Loucy (cell line): ENCODE data around the gene LARGE2.
A peak's percentile ranks its signal among the peaks of the same experiment; 100 is the strongest.

Source experiments
- H2AFZ ChIP-seq: fragments of 200-600 bp; sonication (generic); 2 replicates; pipeline ENCODE4 v1.6.0; 2016; ENCODE audit warnings: antibody characterized with exemption, mild to moderate bottlenecking, low read length, moderate library complexity
- H3F3A ChIP-seq: fragments of 200-600 bp; 2 replicates; pipeline ENCODE4 v1.6.0; 2016; ENCODE audit warnings: antibody characterized with exemption, low read depth, mild to moderate bottlenecking
- H3K27me3 ChIP-seq: fragments of 200-600 bp; sonication (generic); 2 replicates; pipeline ENCODE4 v1.6.1; 2014; ENCODE audit warnings: low read length, mild to moderate bottlenecking; ENCODE audit not compliant: insufficient read depth, poor library complexity, severe bottlenecking
- H3K36me3 ChIP-seq: fragments of 200-600 bp; sonication (generic); 2 replicates; pipeline ENCODE4 v1.6.1; 2016; ENCODE audit warnings: low read length; ENCODE audit not compliant: insufficient read depth
- H3K4me1 ChIP-seq: fragments of 200-600 bp; sonication (generic); 2 replicates; pipeline ENCODE4 v1.5.1; 2014; ENCODE audit warnings: low read length, mild to moderate bottlenecking; ENCODE audit not compliant: insufficient read depth, poor library complexity, severe bottlenecking
- H3K4me2 ChIP-seq: fragments of 200-600 bp; sonication (generic); 2 replicates; pipeline ENCODE4 v1.6.0; 2014; ENCODE audit warnings: antibody characterized with exemption, low read length, low read depth, mild to moderate bottlenecking; ENCODE audit not compliant: poor library complexity, severe bottlenecking
- H3K4me3 ChIP-seq: fragments of 200-600 bp; sonication (generic); 2 replicates; pipeline ENCODE4 v1.5.1; 2014; ENCODE audit warnings: low read length, mild to moderate bottlenecking, mixed read lengths; ENCODE audit not compliant: poor library complexity, severe bottlenecking
- H3K79me2 ChIP-seq: fragments of 200-600 bp; sonication (generic); 2 replicates; pipeline ENCODE4 v1.6.1; 2014; ENCODE audit warnings: low read length; ENCODE audit not compliant: insufficient read depth
- H3K9ac ChIP-seq: fragments of 200-600 bp; sonication (generic); 2 replicates; pipeline ENCODE4 v1.6.0; 2014; ENCODE audit warnings: mild to moderate bottlenecking, low read depth, low read length, moderate library complexity; ENCODE audit not compliant: poor library complexity, severe bottlenecking
- H3K9me2 ChIP-seq: fragments of 200-600 bp; sonication (generic); replicated peaks from 2 replicates; pipeline ENCODE4 v1.6.1; 2016; ENCODE audit warnings: low read depth, low read length, mixed read lengths
- H3K9me3 ChIP-seq: fragments of 200-600 bp; sonication (generic); 2 replicates; pipeline ENCODE4 v1.6.1; 2014; ENCODE audit warnings: mild to moderate bottlenecking, antibody characterized with exemption, low read length, low read depth; ENCODE audit not compliant: insufficient read depth
- H4K20me1 ChIP-seq: fragments of 200-600 bp; sonication (generic); 2 replicates; pipeline ENCODE4 v1.6.0; 2014; ENCODE audit warnings: antibody characterized with exemption, low read length, mild to moderate bottlenecking; ENCODE audit not compliant: insufficient read depth, poor library complexity, severe bottlenecking
- CTCF ChIP-seq: fragments of 200-600 bp; sonication (generic); conservative IDR thresholded peaks from 2 replicates; pipeline ENCODE4 v1.5.1; 2014; ENCODE audit warnings: mild to moderate bottlenecking, antibody characterized with exemption, low read length
- EZH2phosphoT487 ChIP-seq: fragments of 200-600 bp; IDR thresholded peaks from 2 replicates; pipeline ENCODE4 v1.6.1; 2018; ENCODE audit warnings: antibody characterized with exemption, mild to moderate bottlenecking, moderate library complexity, borderline replicate concordance

LARGE2 gene

GRCh38 chr11:45926001-45926401 is 3.5 kb downstream of the LARGE2 start:
- H3F3A ChIP-seq: no peaks in the 10 kb centered on the region
- no peak overlapping the region for H3K4me3 ChIP-seq
- H2AFZ ChIP-seq: no peak overlapping the region
- no peaks in the 10 kb centered on the region for H4K20me1 ChIP-seq
- H3K79me2 ChIP-seq: no peaks in the 10 kb centered on the region
- H3K36me3 ChIP-seq: no peaks in the 10 kb centered on the region
- H3K27me3 ChIP-seq: no peaks in the 10 kb centered on the region
- H3K9me3 ChIP-seq: no peaks in the 10 kb centered on the region
- no peak overlapping the region for H3K9ac ChIP-seq
- TF ChIP-seq EZH2phosphoT487 (no peak), CTCF (no peak)
- peaks cover 10% of the 10 kb centered on the region for H3K4me1 ChIP-seq
- H3K4me2 ChIP-seq: no peak overlapping the region
- no peaks in the 10 kb centered on the region for H3K9me2 ChIP-seq

DNA sequence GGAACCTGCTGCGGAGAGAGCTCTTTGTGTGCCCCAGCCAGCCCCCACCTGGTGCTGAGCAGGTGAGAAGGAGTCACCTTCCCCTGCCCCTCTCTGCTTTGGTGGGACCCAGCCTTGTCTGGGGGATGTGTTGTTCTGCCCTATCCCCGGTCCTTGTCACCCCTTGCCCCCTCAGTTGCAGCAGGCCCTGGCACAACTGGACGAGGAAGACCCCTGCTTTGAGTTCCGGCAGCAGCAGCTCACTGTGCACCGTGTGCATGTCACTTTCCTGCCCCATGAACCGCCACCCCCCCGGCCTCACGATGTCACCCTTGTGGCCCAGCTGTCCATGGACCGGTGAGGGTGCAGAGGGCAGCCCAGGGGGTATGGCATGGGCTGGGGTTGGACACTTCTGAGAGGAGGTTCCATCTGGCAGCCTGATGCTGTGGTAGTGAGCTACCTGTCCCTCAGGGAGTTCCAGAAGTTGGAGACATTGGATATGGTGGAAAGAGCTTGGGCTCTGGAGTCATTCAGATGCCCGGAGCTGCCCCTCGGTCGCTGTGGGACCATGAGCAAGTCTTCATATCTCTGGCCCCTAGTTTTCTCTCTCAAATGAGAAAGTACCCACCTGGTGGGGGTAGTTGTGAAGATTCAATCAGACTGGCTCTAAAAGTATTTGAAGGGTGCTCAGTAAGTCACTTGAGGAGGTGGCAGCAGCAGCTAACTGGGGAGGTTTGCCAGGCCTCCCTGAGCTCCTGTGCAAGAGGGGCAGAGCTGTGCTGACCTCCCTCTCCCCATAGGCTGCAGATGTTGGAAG is 4.3 kb downstream of the LARGE2 start:
- Histone ChIP-seq H4K20me1 (no peaks in the 10 kb centered on the region), H3K36me3 (peaks cover under 1% of the 10 kb centered on the region; the same call in 1 of the 2 replicates), H3K9me3 (no peaks in the 10 kb centered on the region), H2AFZ (no peak overlapping the region), H3K4me2 (peak overlapping the region; percentile 41), H3K4me1 (peaks cover 10% of the 10 kb centered on the region), H3K27me3 (no peaks in the 10 kb centered on the region), H3F3A (no peaks in the 10 kb centered on the region), H3K9me2 (no peaks in the 10 kb centered on the region), H3K4me3 (no peak overlapping the region), H3K79me2 (no peaks in the 10 kb centered on the region), H3K9ac (no peak overlapping the region)
- no peak for TF ChIP-seq CTCF

GRCh38 chr11:45927332-45927683 is 4.9 kb downstream of the LARGE2 start:
- Histone ChIP-seq H2AFZ (no peak overlapping the region), H3K4me2 (peak overlapping the region; percentile 41), H3K9ac (no peak overlapping the region), H3K9me3 (no peaks in the 10 kb centered on the region), H3K9me2 (no peaks in the 10 kb centered on the region), H4K20me1 (no peaks in the 10 kb centered on the region), H3K79me2 (no peaks in the 10 kb centered on the region), H3K36me3 (peaks cover 6% of the 10 kb centered on the region; the same call in 1 of the 2 replicates), H3K27me3 (no peaks in the 10 kb centered on the region), H3F3A (no peaks in the 10 kb centered on the region), H3K4me1 (peaks cover 10% of the 10 kb centered on the region), H3K4me3 (no peak overlapping the region)
- no peak for TF ChIP-seq CTCF
- TF ChIP-seq EZH2phosphoT487: no peak
